Measurements from ENCODE around the gene TRAM2.

- no peak for TF ChIP-seq CTCF (IDR thresholded peaks at IDR 0.05)
- no peak for TF ChIP-seq POLR2A (IDR thresholded peaks at IDR 0.05)
These were observed 93.8 kb downstream of the TRAM2 start for GRCh38 chr6:52482903-52483670.
